IMR-90 (cell line): ENCODE measurements around the gene CDKN1C.

Experiments
- POLR2A ChIP-seq: IDR thresholded peaks from 2 replicates; pipeline ENCODE4 v1.6.1; 2012; ENCODE audit warnings: mild to moderate bottlenecking, low read depth, low read length
- TF ChIP-seq, protein P1 (sequence below): conservative IDR thresholded peaks from 2 replicates; pipeline ENCODE4 v1.5.1; 2012; ENCODE audit warnings: mild to moderate bottlenecking, low read depth, low read length, improper control_type of control experiment

DNA sequence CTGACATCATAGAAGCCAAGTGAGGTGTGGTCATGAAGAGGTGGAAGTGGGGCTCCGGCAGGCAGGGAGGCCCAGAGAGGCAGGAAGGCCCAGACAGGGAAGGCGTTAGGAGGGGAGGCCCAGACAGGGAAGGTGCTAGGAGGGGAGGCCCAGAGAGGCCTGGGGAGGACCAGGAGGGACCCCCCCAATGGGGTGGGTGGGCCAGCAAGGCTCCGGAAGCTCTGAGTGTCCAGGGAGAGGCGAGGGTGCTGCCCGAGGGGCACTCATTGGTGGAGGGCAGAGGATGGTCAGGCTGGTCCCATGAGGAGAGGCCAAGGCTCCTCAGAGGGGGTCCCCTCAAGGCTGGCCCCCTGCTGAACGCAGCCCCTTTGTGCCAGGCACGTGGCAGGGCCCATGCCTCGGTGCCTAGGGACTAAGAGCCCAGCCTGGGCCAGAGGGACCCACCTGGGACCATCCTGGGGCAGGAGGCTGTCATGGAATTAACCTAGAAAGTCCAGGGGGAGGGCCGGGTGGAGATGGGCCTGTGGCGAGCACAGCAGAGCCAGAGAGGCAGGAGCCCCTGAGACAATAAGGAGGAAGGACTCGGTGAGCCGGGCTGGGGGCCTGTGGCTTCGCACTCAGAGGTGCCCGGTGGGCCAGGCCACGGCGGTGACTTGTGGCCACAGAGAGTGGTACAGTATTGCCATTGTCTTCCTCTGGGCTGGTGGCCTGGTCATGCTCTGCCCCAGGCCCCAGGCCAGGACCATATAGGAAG is 31.5 kb upstream of the CDKN1C start:
- TF ChIP-seq, protein P1, sequence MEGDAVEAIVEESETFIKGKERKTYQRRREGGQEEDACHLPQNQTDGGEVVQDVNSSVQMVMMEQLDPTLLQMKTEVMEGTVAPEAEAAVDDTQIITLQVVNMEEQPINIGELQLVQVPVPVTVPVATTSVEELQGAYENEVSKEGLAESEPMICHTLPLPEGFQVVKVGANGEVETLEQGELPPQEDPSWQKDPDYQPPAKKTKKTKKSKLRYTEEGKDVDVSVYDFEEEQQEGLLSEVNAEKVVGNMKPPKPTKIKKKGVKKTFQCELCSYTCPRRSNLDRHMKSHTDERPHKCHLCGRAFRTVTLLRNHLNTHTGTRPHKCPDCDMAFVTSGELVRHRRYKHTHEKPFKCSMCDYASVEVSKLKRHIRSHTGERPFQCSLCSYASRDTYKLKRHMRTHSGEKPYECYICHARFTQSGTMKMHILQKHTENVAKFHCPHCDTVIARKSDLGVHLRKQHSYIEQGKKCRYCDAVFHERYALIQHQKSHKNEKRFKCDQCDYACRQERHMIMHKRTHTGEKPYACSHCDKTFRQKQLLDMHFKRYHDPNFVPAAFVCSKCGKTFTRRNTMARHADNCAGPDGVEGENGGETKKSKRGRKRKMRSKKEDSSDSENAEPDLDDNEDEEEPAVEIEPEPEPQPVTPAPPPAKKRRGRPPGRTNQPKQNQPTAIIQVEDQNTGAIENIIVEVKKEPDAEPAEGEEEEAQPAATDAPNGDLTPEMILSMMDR = no peak
- TF ChIP-seq POLR2A = no peak
